ENCODE measurements around the gene DCAF12L1.

The DCAF12L1 gene

GRCh38 chrX:126552313-126553022 lies at the start of gene DCAF12L1:
TSS of gene DCAF12L1 (minus strand) at chrX:126552814. CDS start at chrX:126552608, 206 bp downstream.
- DNase-seq = no peak

GRCh38 chrX:126580877-126581276 lies 28.3 kb upstream of the DCAF12L1 start:
- no peak for DNase-seq

- no peak for DNase-seq
Measured at GRCh38 chrX:126575911-126576310, 23.3 kb upstream of the DCAF12L1 start.

GRCh38 chrX:126557151-126557550 lies 4.5 kb upstream of the DCAF12L1 start:
- DNase-seq = no peak

- no peak for DNase-seq
Measured at GRCh38 chrX:126551725-126552312, 795 bp downstream of the DCAF12L1 start.

- no peak for DNase-seq
Measured at GRCh38 chrX:126551306-126551705, 1.3 kb downstream of the DCAF12L1 start.

- no peak for DNase-seq
Measured at GRCh38 chrX:126550816-126551215, 1.8 kb downstream of the DCAF12L1 start.

GRCh38 chrX:126509923-126510322 lies 42.7 kb downstream of the DCAF12L1 start:
- DNase-seq = no peak
